ENCODE measurements around the gene CFAP20. TPM values are rescaled to one million over a fixed set of nuclear protein-coding genes. Genes with fewer than 3 reads are reported as not detected.
A peak's percentile ranks its signal among the peaks of the same experiment; 100 is the strongest.

The CFAP20 gene
- total and polyA plus RNA-seq, 2 of the 13 experiments (the other 11 are each of a cell fraction or from before 2014, with no cell fraction given) = 73.1 to 87.4 TPM

GRCh38 chr16:58177353-58177710 lies 48.2 kb upstream of the CFAP20 start:
- no peak overlapping the region for H3K27ac ChIP-seq (ENCODE audit: extremely low read length, insufficient read depth, low read length)
- FAIRE-seq = no peak
- H3K4me1 ChIP-seq (ENCODE audit: insufficient read depth, low read length) = no peaks in the 10 kb centered on the region
- no peak overlapping the region for H2AFZ ChIP-seq (ENCODE audit: low read length)
- 100% methylated on average over 1 of the region's 1 CpG for WGBS (ENCODE audit: low lambda C conversion rate)
- peaks cover 6% of the 10 kb centered on the region for H3K79me2 ChIP-seq (ENCODE audit: insufficient read depth, low read length)
- no peak overlapping the region for H3K4me2 ChIP-seq (ENCODE audit: low read depth, low read length)
- H3K9ac ChIP-seq (ENCODE audit: insufficient read depth, low read depth, low read length) = no peak overlapping the region
- DNase-seq (ENCODE audit: low spot score) = no peak
- H3K36me3 ChIP-seq (replicated peaks in 1 of 2; ENCODE audit: control insufficient read depth in 1 of 2, insufficient read depth in 2 of 2, low read length in 2 of 2) = peaks cover 19 to 70% of the 10 kb centered on the region in 2 experiments
- TF ChIP-seq ZBTB8A (CRISPR knock-in tag; IDR thresholded peaks at IDR 0.05; ENCODE audit: borderline replicate concordance, low read depth) (no peak), RBM22 (optimal IDR thresholded peaks at IDR 0.05; ENCODE audit: low read length) (peak; percentile 35)
- no peaks in the 10 kb centered on the region for H3K27me3 ChIP-seq (ENCODE audit: control insufficient read depth in 1 of 2, insufficient read depth in 2 of 2, low read length in 2 of 2)
- intact Hi-C loops (cut with micrococcal nuclease; ENCODE audit: unreplicated experiment) (no loop called here), in situ Hi-C loops (cut with HindIII; ENCODE audit: extremely low pct_ligation_motif_present, low pct_unique_long_range_greater_than_20kb) (no loop called here)
- no peaks in the 10 kb centered on the region for H3K9me3 ChIP-seq (ENCODE audit: low read length)
- POLR2A ChIA-PET = no interaction called here
- CTCF ChIA-PET (ENCODE audit: low intra/inter-chr PET ratio, low total read pairs) = no interaction called here
- no peak for ATAC-seq
- no peak overlapping the region for H3K4me3 ChIP-seq (replicated peaks in 1 of 3; ENCODE audit: insufficient read depth in 1 of 3, low read depth in 2 of 3, low read length in 3 of 3)
- H4K20me1 ChIP-seq (ENCODE audit: insufficient read depth, low read length) = no peaks in the 10 kb centered on the region
- BruUV-seq (replicated peaks) = no TSS peak

- no peaks in the 10 kb centered on the region for H4K20me1 ChIP-seq (ENCODE audit: insufficient read depth, low read length)
- WGBS (ENCODE audit: low lambda C conversion rate) = 98% methylated on average over 5 of the region's 5 CpGs
- H3K27me3 ChIP-seq (ENCODE audit: control insufficient read depth in 1 of 2, insufficient read depth in 2 of 2, low read length in 2 of 2) = no peaks in the 10 kb centered on the region
- no peak overlapping the region for H2AFZ ChIP-seq (ENCODE audit: low read length)
- no peak; the same call in 2 of the 3 replicates for ATAC-seq
- DNase-seq (ENCODE audit: low spot score) = no peak
- no peaks in the 10 kb centered on the region for H3K4me1 ChIP-seq (ENCODE audit: insufficient read depth, low read length)
- H3K79me2 ChIP-seq (ENCODE audit: insufficient read depth, low read length) = peaks cover 6% of the 10 kb centered on the region
- POLR2A ChIA-PET = no interaction called here
- CTCF ChIA-PET (ENCODE audit: low intra/inter-chr PET ratio, low total read pairs) = no interaction called here
- no peak for FAIRE-seq
- peaks cover 19 to 70% of the 10 kb centered on the region in 2 experiments for H3K36me3 ChIP-seq (replicated peaks in 1 of 2; ENCODE audit: control insufficient read depth in 1 of 2, insufficient read depth in 2 of 2, low read length in 2 of 2)
- H3K9me3 ChIP-seq (ENCODE audit: low read length) = no peaks in the 10 kb centered on the region
- no peak overlapping the region for H3K4me3 ChIP-seq (replicated peaks in 1 of 3; ENCODE audit: insufficient read depth in 1 of 3, low read depth in 2 of 3, low read length in 3 of 3)
- no peak overlapping the region for H3K4me2 ChIP-seq (ENCODE audit: low read depth, low read length)
- no peak overlapping the region for H3K9ac ChIP-seq (ENCODE audit: insufficient read depth, low read depth, low read length)
- BruUV-seq (replicated peaks) = no TSS peak
- intact Hi-C loops (cut with micrococcal nuclease; ENCODE audit: unreplicated experiment) (no loop called here), in situ Hi-C loops (cut with HindIII; ENCODE audit: extremely low pct_ligation_motif_present, low pct_unique_long_range_greater_than_20kb) (no loop called here)
- no peak overlapping the region for H3K27ac ChIP-seq (ENCODE audit: extremely low read length, insufficient read depth, low read length)
- TF ChIP-seq MAX (IDR thresholded peaks at IDR 0.05) = no peak
- TF ChIP-seq ZBTB46 (CRISPR knock-in tag; IDR thresholded peaks at IDR 0.05; ENCODE audit: borderline replicate concordance) = no peak
- TF ChIP-seq TCF12 (IDR thresholded peaks at IDR 0.05) = no peak
- no peak for TF ChIP-seq TCF12 (CRISPR knock-in tag; IDR thresholded peaks at IDR 0.05)
- TF ChIP-seq ARID2 (CRISPR knock-in tag; IDR thresholded peaks at IDR 0.05; ENCODE audit: borderline replicate concordance) = no peak
- no peak for TF ChIP-seq FOSL2 (CRISPR knock-in tag; IDR thresholded peaks at IDR 0.05)
- TF ChIP-seq FLYWCH1 (CRISPR knock-in tag; IDR thresholded peaks at IDR 0.05) = no peak
- no peak for TF ChIP-seq KLF15 (CRISPR knock-in tag; IDR thresholded peaks at IDR 0.05; ENCODE audit: borderline replicate concordance)
- no peak for TF ChIP-seq ZNF329 (CRISPR knock-in tag; IDR thresholded peaks at IDR 0.05; ENCODE audit: low read depth)
- no peak for TF ChIP-seq TFDP2 (CRISPR knock-in tag; IDR thresholded peaks at IDR 0.05)
- TF ChIP-seq SMAD3 (CRISPR knock-in tag; IDR thresholded peaks at IDR 0.05) = no peak
- TF ChIP-seq KLF13 (CRISPR knock-in tag; IDR thresholded peaks at IDR 0.05) = no peak
- no peak for TF ChIP-seq PAX8 (CRISPR knock-in tag; IDR thresholded peaks at IDR 0.05; ENCODE audit: borderline replicate concordance)
- TF ChIP-seq POLR2AphosphoS5 (IDR thresholded peaks at IDR 0.05; ENCODE audit: low read depth, low read length) = no peak
- no peak for TF ChIP-seq RAD51 (IDR thresholded peaks at IDR 0.05; ENCODE audit: borderline replicate concordance)
These were observed 47.6 kb upstream of the CFAP20 start for GRCh38 chr16:58176608-58177352.

All from HepG2 (cell line).